Measurements from ENCODE around the gene USPL1. TPM values are rescaled to one million over a fixed set of nuclear protein-coding genes. Genes with fewer than 3 reads are reported as not detected.

USPL1 gene
- polyA plus RNA-seq, 4 donors = 24.3 to 30.7 (median 26.3) TPM

GRCh38 chr13:30690282-30691188 is 72.8 kb downstream of the USPL1 start:
- peak in 1 of 4 donors; percentile 46 for DNase-seq (ENCODE audit: low read depth in 4 of 4, low spot score in 3 of 4)

DNA sequence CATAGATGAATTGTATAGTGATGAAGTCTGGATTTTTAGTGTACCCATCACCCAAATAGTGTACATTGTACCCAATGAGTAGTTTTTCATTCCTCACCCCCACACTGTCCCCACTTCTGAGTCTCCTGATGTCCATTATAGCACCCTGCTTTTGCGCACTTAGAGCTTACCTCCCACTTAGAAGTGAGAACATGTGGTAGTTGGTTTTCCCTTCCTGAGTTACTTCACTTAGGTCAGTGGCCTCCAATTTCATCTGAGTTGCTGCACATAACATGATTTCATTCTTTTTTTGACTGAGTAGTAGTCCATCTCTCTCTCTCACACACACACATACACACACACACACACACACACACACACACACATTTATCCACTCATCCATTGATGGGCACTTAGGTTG is 74.4 kb downstream of the USPL1 start:
- no peak for DNase-seq (ENCODE audit: low read depth in 4 of 4, low spot score in 3 of 4)

DNA sequence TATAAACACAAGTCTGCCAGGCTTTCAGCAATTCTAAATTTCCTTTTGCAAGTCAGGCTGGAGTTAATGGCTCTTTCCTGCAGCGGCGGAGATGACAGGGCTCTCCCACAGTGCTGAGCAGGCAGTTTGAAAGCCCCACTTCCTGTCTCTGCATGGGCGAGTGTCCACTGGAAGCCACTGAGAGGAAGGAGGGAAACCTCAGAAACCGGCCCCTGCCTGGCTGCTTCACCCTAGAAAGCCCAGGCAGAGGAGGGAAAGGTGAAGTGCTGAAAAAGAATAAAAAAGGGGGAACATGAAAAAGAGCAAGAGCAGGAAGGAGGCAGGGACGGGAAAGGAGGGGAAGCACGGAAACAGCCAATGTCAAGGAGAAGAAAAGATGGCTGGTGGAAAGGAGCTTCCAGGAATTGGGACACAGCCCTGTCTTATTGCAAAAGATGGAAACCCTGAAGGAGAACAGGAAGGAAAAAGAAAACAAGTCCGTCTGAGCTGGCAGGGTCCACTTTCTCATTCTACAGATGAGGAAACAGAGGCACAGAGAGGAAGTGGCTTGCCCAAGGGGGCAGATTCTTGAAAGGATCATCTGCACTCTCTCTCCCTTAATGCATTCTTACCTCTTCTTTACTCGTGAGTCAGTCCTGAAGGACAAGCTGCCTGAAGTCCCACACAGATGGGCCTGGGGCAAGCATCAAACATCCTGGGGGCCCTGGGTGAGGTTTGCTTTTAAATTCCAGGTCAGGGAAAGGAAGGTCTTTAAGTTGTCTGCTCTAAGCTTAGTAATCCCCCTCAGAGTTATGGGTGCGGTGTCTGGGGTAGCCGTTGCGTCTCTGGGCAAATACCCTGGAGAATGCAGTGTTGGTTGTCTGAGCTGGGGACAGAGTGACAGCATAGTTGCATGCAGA is 78.8 kb downstream of the USPL1 start:
- DNase-seq (ENCODE audit: low read depth in 4 of 4, low spot score in 3 of 4) = no peak

- DNase-seq (ENCODE audit: low read depth in 4 of 4, low spot score in 3 of 4) = no peak
These were observed 79.6 kb downstream of the USPL1 start for GRCh38 chr13:30697177-30697953.

GRCh38 chr13:30697996-30698401 is 80.3 kb downstream of the USPL1 start:
- DNase-seq (ENCODE audit: low read depth in 4 of 4, low spot score in 3 of 4) = no peak

- no peak for DNase-seq (ENCODE audit: low read depth in 4 of 4, low spot score in 3 of 4)
These were observed 80.8 kb downstream of the USPL1 start for GRCh38 chr13:30698488-30699005.

- DNase-seq (ENCODE audit: low read depth in 4 of 4, low spot score in 3 of 4) = no peak
These were observed 82.6 kb downstream of the USPL1 start for GRCh38 chr13:30700364-30700763.

DNA sequence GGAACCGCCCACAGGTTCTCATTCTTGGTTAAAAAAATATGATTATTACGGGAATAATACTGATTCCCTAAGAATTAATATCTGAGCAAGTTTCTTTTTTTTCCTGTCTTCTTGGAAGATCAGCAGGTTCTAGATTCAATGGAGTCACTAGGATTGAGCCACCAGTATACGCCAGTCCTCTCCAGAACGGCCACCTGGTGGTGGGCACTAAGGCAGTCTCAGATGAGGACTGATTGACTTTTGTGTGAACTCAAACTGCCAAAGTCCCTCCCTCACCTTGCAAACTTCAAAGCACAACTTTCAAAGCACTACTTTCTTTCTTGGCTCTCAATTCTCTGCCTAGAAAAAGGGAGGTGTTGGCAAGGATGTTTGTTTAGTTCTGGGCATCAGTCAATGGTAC is 84.3 kb downstream of the USPL1 start:
- no peak for DNase-seq (ENCODE audit: low read depth in 4 of 4, low spot score in 3 of 4)

- DNase-seq (ENCODE audit: low read depth in 4 of 4, low spot score in 3 of 4) = no peak
These were observed 86.9 kb downstream of the USPL1 start for GRCh38 chr13:30704596-30704995.

- no peak for DNase-seq (ENCODE audit: low read depth in 4 of 4, low spot score in 3 of 4)
These were observed 88.0 kb downstream of the USPL1 start for GRCh38 chr13:30705680-30706079.

DNA sequence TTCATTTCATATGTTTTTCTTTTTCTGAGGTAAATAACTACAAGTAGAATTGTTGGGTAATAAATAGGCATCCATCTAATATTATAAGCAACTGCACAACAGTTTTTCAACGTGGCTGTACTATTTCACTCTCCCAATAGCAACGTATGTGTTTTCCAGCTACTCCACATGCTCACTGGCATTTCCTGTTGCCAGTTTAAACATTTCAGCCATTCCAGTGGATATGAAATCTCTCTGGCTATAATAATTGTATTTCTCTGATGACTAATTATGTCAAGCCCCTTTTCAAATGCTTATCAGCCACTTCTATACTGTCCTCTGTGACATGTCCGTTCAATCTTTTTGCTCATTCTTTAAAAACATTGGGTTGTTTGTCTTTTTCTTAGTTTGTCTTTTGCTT is 90.8 kb downstream of the USPL1 start:
- no peak for DNase-seq (ENCODE audit: low read depth in 4 of 4, low spot score in 3 of 4)

Other genes starting within 250 kb of the USPL1 start
- under 1 TPM; 0.26 to 0.60 (median 0.54) TPM for gene UBE2L5, start 195.4 kb upstream of the USPL1 start, polyA plus RNA-seq (ENCODE audit: insufficient read length in 4 of 4)
- gene HMGB1, start 152.0 kb upstream of the USPL1 start, polyA plus RNA-seq (ENCODE audit: insufficient read length in 4 of 4) = 100 to 1,000 TPM; 782 to 933 (median 847) TPM
- 10 to 100 TPM in 1 of 4 donors, 1 to 10 TPM in 3; 4.4 to 13.2 (median 5.3) TPM for gene ALOX5AP, start 117.6 kb downstream of the USPL1 start, polyA plus RNA-seq (ENCODE audit: insufficient read length in 4 of 4)